Measurements from ENCODE around the gene MAP2. TPM values are rescaled to one million over a fixed set of nuclear protein-coding genes. Genes with fewer than 3 reads are reported as not detected.

MAP2 gene
- total and polyA plus RNA-seq, 2 of the 13 experiments (the other 11 are each of a cell fraction or from before 2014, with no cell fraction given), result 0.08 TPM; not detected in 1

- 2% methylated on average over 1 of the region's 1 CpG for WGBS (ENCODE audit: low lambda C conversion rate)
- Histone ChIP-seq H3K79me2 (ENCODE audit: insufficient read depth, low read length) (no peaks in the 10 kb centered on the region), H3K27ac (ENCODE audit: extremely low read length, insufficient read depth, low read length) (no peak overlapping the region), H3K36me3 (replicated peaks in 1 of 2; ENCODE audit: control insufficient read depth in 1 of 2, insufficient read depth in 2 of 2, low read length in 2 of 2) (no peaks in the 10 kb centered on the region), H3K27me3 (ENCODE audit: control insufficient read depth in 1 of 2, insufficient read depth in 2 of 2, low read length in 2 of 2) (no peaks in the 10 kb centered on the region), H3K4me1 (ENCODE audit: insufficient read depth, low read length) (no peaks in the 10 kb centered on the region), H3K9me3 (ENCODE audit: low read length) (no peaks in the 10 kb centered on the region), H4K20me1 (ENCODE audit: insufficient read depth, low read length) (no peaks in the 10 kb centered on the region), H3K4me3 (replicated peaks in 1 of 3; ENCODE audit: insufficient read depth in 1 of 3, low read depth in 2 of 3, low read length in 3 of 3) (no peak overlapping the region), H3K9ac (ENCODE audit: insufficient read depth, low read depth, low read length) (no peak overlapping the region), H3K4me2 (ENCODE audit: low read depth, low read length) (no peak overlapping the region), H2AFZ (ENCODE audit: low read length) (no peak overlapping the region)
- in situ Hi-C loops (cut with HindIII; ENCODE audit: extremely low pct_ligation_motif_present, low pct_unique_long_range_greater_than_20kb) (no loop called here), intact Hi-C loops (cut with micrococcal nuclease; ENCODE audit: unreplicated experiment) (no loop called here)
- ATAC-seq (no peak), FAIRE-seq (no peak), DNase-seq (ENCODE audit: low spot score) (no peak)
- ChIA-PET POLR2A (no interaction called here), CTCF (ENCODE audit: low intra/inter-chr PET ratio, low total read pairs) (no interaction called here)
- BruUV-seq (replicated peaks), result no TSS peak
- TF ChIP-seq MAFF (IDR thresholded peaks at IDR 0.05; ENCODE audit: low read depth, low read length), result peak; percentile 97
- no peak for TF ChIP-seq RCOR2 (CRISPR knock-in tag; IDR thresholded peaks at IDR 0.05)
- TF ChIP-seq TP53 (CRISPR knock-in tag; conservative IDR thresholded peaks at IDR 0.05), result no peak
- peak; percentile 97 to 99 for TF ChIP-seq MAFK (conservative IDR thresholded peaks at IDR 0.05 in 1 of 2, IDR thresholded peaks at IDR 0.05 in 1 of 2; ENCODE audit: low read length in 2 of 2)
- TF ChIP-seq ZMYM2 (CRISPR knock-in tag; IDR thresholded peaks at IDR 0.05), result no peak
Measured at GRCh38 chr2:209395229-209395628, 28.6 kb upstream of the MAP2 start.

GRCh38 chr2:209395652-209396051 lies 28.2 kb upstream of the MAP2 start:
- ATAC-seq (no peak), FAIRE-seq (no peak), DNase-seq (ENCODE audit: low spot score) (no peak)
- no peak for TF ChIP-seq ZNF672 (CRISPR knock-in tag; IDR thresholded peaks at IDR 0.05)
- TF ChIP-seq NFATC3 (CRISPR knock-in tag; IDR thresholded peaks at IDR 0.05), result no peak
- TF ChIP-seq KLF11 (CRISPR knock-in tag; IDR thresholded peaks at IDR 0.05), result no peak
- TF ChIP-seq ZNF350 (CRISPR knock-in tag; IDR thresholded peaks at IDR 0.05; ENCODE audit: borderline replicate concordance, low read depth), result no peak
- no peak for TF ChIP-seq EP300 (IDR thresholded peaks at IDR 0.05; ENCODE audit: low read depth in 2 of 2, low read length in 2 of 2)
- TF ChIP-seq EP300 (CRISPR knock-in tag; IDR thresholded peaks at IDR 0.05; ENCODE audit: borderline replicate concordance), result no peak
- TF ChIP-seq YY1 (IDR thresholded peaks at IDR 0.05; ENCODE audit: insufficient read depth, insufficient replicate concordance, low read depth, low read length), result no peak
- Histone ChIP-seq H3K4me1 (ENCODE audit: insufficient read depth, low read length) (no peaks in the 10 kb centered on the region), H3K79me2 (ENCODE audit: insufficient read depth, low read length) (no peaks in the 10 kb centered on the region), H3K9me3 (ENCODE audit: low read length) (no peaks in the 10 kb centered on the region), H2AFZ (ENCODE audit: low read length) (no peak overlapping the region), H3K4me3 (replicated peaks in 1 of 3; ENCODE audit: insufficient read depth in 1 of 3, low read depth in 2 of 3, low read length in 3 of 3) (no peak overlapping the region), H3K27ac (ENCODE audit: extremely low read length, insufficient read depth, low read length) (no peak overlapping the region), H3K4me2 (ENCODE audit: low read depth, low read length) (no peak overlapping the region), H3K9ac (ENCODE audit: insufficient read depth, low read depth, low read length) (no peak overlapping the region), H4K20me1 (ENCODE audit: insufficient read depth, low read length) (no peaks in the 10 kb centered on the region), H3K27me3 (ENCODE audit: control insufficient read depth in 1 of 2, insufficient read depth in 2 of 2, low read length in 2 of 2) (no peaks in the 10 kb centered on the region), H3K36me3 (replicated peaks in 1 of 2; ENCODE audit: control insufficient read depth in 1 of 2, insufficient read depth in 2 of 2, low read length in 2 of 2) (no peaks in the 10 kb centered on the region)
- POLR2A ChIA-PET, result no interaction called here
- in situ Hi-C loops (cut with HindIII; ENCODE audit: extremely low pct_ligation_motif_present, low pct_unique_long_range_greater_than_20kb), result no loop called here
- no TSS peak for BruUV-seq (replicated peaks)
- intact Hi-C loops (cut with micrococcal nuclease; ENCODE audit: unreplicated experiment), result no loop called here
- CTCF ChIA-PET (ENCODE audit: low intra/inter-chr PET ratio, low total read pairs), result no interaction called here

Measured in HepG2 (cell line).